ENCODE data around the gene NR3C2.
A peak's percentile ranks its signal among the peaks of the same experiment; 100 is the strongest.

NR3C2 gene

DNA sequence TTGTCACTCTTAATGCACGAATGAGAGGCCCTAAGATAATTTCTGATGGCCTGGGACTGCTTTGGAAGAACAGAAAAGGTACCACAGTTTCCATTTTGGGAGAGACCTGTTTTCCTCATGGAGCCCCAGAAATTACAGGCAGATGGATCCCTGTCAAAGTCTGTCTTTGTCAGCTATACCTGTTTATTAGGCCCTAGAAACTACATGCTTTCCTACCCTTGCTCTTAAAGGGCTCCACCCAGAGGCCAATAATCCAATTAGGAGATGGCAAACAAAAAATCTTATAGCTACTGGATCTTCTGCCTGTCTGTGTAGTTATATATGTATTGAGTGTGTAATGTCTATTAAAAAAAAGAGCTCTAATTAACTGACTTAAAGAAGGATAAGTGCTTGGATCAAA, 141.3 kb downstream of the NR3C2 start:
- DNase-seq = no peak

DNA sequence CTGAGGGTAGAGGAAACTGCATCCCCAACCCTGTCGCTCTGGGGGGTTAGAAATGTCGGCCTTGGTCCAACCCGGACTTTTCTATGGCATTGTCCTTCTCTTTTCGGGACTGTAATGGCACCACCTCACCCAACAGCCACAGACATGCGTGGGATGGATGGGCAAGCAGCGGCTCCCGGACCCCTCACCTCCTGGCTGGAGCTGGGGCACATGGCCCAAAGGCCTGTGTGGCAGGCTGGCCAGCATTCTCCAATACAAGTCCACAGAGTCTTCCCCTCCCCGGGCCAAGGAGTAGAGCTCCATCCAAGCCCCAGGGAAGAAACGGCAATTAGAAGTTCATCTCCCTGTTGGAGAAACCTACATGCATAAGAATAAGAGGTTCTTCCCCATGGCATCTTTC, 142.9 kb downstream of the NR3C2 start:
- DNase-seq = no peak

DNA sequence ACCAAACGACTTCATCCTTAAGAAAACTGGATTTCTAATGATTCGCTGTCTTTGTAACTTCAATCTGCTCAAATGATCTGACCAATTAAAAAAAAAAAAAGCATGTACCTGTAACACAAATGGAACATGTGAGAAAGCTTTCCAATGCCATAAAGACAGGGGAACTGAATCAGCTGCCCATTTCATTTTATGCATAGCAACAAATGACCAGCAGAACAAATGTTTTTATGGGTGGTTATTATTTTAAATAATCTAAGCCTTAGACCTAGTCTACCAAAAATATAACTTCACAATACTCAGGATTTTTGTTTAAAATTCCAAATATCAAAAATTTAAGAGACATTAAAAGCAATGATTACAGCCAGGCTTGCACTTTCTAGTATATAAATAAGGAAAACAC, 145.7 kb downstream of the NR3C2 start:
- no peak for DNase-seq

DNA sequence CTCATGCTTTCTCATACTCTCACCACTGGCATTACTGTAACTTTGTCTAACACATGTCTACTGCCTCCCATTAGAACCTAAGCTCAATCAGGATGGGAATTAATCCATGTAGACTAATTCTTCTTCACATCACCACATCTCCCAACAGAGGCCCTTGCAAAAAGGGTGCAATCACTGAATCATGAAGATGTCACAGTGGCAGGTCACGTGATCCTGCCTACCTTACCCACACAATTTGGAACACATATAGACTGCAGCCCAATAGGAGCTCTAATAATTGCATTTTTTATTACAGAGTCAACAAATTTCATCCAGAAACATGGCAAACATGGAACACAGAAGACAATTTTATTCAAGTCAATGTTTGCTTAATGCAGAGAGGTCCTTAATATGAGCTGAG, 146.6 kb downstream of the NR3C2 start:
- DNase-seq = no peak

DNA sequence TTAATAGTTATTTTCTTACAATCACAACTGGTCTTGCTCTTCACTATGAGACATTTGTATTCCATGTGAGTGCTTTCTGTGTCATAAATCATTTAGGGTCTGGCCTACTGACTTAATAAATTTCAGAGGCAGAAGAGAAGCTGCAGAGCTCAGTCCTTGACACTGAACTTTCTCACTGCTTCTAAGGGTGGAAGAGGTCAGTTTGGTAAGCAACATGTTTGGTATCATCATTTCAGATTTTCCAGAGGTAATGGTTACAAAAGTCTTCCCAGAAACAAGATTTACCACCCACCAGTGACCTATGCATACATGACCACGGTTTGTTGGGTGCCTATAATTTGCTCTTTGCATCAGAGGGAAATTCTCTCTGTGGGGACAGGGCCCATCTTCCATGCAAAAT, 148.6 kb downstream of the NR3C2 start:
- no peak for DNase-seq

DNA sequence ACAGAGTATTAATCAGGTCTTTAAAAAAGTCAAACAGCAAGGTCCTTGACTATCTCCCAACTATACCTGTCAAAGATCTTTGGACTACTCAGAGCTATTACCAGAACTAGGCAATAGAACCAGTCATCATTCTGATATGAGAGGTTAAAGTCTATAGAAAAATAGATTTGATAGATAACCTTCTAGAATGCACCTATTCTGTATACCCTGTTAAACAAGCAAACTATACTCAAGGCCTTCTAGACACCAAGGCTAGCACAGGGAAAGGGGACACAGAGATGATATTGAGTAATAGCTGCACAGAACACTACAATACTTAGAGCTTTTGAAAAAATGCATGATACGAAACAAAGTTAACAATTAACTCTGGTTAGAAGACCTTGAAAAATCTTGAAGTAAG, 149.5 kb downstream of the NR3C2 start:
- DNase-seq = no peak

DNA sequence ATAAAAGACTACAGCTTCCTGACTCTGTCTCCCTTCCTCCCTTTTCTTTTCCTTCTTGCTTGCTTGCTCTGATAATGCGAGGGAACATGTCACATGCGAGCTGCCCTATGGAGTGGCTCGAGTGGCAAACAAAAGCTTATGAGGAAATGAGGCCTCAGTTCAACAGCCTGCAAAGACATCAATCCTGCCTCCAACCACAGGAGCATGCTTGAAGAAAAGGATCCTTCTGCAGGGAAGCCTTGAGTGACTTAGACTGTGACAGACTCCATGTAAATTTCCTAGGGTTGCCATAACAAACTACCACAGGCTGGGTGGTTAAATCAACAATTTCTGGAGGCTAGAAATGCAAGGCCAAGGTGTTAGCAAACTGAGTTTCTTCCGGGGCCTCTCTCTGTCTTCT, 152.5 kb downstream of the NR3C2 start:
- DNase-seq = no peak

DNA sequence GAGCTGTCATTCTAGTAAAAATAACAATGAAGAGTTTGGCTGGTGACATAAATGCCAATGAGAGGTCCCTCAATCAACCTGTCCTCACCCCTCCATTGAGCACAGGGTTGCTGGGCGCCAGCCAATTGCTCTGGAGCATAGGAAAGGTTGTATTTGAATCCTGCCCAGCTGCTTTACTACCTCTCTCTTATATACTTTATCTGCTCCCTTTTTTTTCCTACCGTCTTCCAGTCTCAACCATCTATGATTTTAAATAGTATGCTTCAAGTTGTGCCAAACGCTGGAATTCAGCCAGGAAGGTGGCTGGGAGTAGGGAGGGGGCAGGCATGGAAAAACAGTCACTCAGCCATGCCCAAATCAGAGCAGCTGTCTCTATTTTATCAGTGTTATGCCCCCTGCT, 153.8 kb downstream of the NR3C2 start:
- DNase-seq = peak; percentile 41

DNA sequence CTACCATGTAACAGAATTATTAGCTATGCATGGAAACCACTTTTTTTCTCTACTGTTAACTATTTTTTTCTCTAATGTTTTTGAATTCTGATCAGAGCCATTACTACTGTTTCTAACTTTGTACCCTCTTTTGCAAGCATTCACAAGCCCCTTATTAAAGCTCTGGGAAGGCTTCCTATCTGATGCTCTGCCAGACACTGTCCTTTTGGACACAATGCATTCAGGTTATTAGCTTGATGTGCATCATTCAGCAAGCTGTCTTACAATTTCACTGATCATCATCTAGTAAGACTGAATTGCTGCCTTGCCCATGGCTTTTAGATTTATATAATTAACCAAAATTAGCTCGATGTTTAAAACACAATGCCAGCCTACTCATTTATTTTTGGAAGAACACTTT, 155.1 kb downstream of the NR3C2 start:
- no peak for DNase-seq

DNA sequence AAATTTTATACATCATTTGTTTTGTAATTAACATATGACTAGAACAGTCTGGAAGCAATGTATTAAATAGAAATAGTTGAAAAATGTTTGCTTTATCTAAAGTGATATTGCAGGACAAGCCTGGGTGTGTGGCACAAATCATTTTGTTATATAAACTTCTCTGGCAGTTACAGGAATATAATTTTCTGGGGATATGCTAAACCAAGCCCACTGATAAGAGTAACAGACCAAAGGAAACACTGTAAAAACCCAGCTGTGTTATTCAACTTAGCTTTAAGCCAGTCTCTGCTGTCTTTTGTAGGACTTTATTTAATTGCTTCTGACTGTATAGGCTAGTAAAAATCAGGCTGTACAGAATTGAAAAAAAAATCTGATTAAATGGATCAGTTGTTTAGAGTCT, 156.2 kb downstream of the NR3C2 start:
- peak; percentile 46 for DNase-seq

DNA sequence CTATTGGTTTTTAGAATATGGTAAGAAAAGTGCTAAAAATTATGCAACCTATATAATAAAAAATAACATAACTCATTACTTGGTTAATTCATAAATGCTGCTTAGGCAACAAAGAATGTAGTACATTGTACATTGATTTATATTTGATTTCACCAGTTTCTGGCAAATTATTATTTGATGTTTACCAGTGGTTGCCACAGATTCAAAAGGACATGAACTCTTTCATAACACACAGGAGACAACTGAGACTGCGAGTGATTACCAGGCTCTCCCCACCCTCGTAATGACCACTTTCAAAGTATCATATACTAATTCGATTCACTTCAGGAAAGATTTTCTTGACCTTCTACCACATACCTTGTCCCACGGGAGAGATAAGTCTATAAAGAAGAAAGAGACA, 158.5 kb downstream of the NR3C2 start:
- no peak for DNase-seq

DNA sequence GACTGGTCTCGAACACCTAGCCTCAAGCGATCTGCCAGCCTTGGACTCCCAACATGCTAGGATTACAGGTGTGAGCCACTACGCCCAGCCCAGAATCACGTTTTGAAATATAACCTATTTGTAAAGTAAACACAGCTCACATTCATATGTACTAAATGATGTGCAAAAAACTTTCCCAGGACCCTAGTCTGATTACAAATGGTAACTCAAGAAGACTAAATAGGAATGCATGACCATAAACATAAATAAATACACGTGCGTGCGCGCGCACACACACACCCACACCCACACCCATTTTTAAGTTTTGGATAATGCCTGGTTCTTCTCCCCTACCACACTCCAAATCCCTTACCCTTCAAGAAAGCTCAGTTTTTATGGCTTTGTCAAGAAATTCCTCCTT, 163.9 kb downstream of the NR3C2 start:
- no peak for DNase-seq

DNA sequence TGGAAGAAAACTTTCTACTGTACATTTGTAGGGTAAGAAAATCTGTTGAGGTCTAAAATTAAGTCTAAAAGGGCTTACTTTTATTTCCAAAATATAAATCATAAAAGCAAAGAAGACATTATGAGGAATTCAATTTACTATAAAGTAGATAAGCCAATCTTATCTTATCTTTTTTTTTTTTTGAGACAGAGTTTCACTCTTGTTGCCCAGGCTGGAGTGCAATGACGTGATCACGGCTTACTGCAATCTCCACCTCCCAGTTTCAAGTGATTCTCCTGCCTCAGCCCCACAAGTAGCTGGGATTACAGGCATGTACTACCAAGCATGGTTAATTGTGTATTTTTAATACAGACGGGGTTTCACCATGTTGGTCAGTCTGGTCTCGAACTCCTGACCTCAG, 166.9 kb downstream of the NR3C2 start:
- DNase-seq = no peak

DNA sequence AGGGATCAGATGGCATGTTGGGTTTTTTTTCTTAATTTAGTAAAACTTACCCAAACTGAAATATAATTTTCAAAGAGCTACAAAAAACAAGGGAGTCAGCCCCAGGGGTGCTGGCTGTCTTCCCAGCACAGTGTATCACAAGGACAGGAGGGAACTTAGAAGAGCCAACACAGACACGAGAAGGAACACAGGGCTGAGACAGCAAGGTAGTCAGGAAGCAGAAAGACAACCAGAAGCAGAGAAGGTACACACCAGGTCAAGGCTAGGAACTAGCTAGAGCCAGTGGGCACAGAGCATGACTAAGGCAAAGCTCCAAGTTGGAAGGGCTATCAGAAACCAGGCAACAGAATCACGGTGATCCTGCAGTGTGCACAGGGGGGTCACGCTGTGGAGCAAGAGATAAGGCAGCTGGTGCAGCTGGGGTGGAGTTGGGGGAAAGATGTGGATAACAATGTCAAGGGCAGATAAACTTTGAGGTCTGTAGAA, 168.7 kb downstream of the NR3C2 start:
- DNase-seq = no peak

DNA sequence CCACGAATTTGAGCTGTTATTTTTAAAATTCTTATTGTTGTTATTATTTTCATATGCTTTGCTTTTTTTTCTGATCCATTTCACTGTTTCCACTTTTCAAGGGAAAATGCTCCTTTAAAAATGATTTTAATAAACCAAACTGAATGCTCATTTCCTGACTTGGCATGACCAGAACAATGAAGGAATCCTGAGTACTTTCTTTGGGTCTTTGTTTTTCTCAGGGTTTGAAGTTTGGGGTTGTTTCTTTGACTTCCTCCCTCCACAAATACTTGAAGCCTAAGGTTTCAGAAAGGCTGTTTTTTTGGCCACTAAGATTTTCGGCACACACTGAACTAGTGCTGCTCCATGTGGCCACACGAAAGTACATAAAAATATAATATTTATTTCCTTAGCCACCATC, 171.0 kb downstream of the NR3C2 start:
- no peak for DNase-seq

DNA sequence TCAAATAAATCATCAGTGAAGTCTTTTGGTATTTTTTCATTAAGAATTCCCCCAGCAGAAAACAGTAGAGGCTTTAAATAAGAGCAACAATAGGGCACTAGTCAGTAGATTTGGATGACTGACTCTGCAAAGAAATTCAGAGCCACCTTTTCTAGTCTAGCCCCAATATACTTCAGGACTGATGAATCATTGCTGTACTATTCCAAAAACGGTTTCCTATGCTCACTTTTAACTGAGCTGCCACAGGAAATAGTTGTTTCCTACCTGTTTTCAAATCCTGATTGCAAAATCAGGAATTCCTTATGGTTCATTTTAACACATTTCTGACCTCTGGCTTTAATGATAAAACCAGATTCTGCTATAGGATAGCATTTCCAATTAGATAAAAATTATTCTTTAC, 171.6 kb downstream of the NR3C2 start:
- no peak for DNase-seq

DNA sequence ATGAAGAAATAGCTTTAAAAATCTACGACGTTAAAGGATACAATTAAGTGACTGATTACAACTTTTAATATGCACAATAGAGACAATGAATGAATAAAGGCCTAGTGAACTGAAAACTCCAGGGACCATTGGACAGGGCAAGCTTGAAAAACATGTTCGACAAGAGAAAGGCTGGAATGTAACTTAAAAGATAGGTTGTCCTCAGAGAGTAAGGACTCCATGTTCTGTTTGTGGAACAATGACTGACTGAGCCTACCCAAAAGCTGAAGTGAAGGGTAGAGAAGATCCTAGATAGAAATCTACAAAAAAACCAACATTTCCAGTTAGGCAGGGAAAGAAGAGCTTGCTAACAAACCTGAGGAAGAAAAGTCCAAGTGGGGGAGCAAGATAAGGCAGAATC, 173.4 kb downstream of the NR3C2 start:
- no peak for DNase-seq

DNA sequence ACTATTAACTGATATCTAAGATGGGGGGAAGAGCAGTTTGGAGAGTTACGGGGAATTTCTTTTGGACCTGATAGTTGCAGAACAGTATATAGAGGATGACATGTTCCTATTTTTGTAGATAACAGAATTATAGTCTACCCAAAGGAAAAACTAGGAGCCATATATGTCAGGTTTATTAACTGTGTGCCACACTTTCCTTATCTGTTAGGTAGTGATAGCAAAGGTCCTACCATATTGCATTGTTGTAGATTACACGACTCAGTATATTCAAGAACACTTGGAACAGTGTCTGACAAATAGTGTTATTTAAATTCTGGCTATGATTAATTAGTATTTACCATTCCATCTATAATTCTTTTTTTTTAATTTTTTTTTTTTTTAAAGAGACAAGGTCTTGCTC, 175.3 kb downstream of the NR3C2 start:
- DNase-seq = no peak

DNA sequence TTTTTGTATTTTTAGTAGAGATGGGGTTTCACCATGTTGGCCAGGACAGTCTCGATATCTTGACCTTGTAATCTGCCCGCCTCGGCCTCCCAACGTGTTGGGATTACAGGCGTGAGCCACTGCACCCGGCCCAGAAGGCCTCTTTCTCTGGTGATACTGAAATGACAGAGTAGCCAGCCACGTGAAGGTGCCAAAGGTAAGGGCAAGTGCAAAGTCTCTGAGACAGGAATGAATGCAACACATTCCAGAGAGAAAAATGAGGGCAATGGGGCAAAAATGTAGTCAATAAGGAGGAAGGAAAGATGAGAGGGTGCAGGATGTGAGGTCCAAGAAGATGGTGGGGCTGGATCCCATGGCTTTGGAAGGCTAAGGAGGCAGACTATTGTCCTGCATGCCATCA, 176.0 kb downstream of the NR3C2 start:
- DNase-seq = no peak

DNA sequence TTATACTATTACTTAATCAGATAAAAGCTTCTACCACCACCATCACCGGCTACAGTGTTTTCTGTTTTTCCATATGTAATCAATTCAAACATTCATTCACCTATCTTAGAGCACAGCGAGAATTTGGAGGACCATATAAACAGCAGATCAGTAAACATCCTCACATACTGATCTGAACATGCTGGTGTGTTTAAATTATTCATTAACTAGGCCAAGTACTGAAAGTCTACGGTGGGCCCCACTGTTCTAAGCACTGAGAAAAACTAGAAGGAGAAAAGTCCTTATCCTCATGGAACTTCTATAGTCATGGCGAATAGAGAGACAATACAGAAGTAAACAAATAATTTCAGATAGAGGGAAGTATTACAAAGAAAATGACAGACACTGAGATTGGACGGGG, 176.6 kb downstream of the NR3C2 start:
- no peak for DNase-seq

DNA sequence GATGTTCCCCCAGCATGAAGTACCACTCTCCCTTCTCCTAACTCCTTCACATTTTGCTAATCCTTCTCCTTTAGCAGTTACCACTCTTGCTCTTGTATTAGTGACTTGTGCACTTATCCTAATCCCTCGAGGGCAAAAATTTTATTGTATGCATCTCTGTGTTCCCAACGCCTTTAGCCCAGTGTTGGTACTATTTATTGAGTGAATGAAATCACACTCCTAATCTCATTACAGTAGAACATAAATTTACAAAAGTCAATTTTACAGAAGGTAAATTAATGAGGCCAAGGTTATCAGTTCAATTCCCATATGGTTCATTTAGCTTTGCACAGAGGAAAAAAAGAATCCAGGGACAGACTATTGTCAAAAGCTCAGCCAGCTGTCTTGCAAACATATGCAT, 178.4 kb downstream of the NR3C2 start:
- no peak for DNase-seq

DNA sequence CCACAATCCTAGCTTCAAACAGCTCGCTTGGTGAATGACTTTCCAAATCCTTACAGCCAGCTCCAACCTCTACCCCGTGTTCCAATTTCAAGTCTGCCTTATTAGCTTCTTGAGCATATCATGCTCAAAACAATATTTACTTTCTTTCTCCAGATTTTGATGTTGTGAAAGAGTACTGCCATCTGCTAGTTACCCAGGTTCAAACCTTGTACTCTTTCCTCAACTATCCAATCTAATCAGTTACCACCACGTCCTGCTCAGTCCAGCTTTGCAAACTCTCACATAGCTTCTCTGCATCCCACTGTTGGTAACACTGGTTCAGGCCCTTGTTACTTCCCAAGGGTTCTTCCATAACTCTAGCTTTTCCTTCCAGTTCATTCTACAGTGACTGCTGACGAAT, 179.1 kb downstream of the NR3C2 start:
- DNase-seq = no peak

DNA sequence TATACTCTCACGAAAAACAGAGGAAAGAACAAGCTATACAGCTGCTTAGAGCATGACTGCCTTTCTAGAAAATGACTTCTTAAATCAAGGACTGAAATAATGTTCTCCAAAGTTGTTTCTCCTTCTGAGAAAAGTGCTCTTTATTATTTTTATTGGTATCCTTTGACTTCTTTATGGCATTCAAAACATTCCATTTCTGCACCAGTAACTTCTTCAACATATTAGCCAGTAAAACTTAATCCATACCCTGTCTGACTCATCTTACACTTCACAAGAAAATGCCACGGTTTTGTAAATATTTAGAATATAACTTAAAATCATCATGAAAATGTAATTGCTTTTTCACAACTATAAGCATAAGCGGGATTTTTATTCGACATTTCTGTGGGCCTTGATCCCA, 180.4 kb downstream of the NR3C2 start:
- no peak for DNase-seq

DNA sequence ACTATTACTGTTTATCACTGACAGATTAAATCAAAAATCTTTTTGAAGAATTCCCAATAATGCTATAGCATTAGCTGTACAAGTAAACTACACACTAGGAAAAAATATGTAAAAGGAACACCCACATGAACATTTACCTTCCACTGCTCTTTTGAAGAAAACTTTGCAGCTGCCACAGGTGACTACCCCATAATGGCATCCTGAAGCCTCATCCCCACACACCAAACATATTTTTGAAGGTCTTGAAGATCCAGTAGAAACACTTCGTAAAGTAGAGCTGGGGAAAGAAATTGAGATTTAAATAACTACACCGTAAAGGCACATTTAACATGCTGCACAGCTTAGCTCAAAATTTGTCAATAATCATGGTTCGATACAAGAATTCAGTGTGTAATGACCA, 182.4 kb downstream of the NR3C2 start:
- no peak for DNase-seq

DNA sequence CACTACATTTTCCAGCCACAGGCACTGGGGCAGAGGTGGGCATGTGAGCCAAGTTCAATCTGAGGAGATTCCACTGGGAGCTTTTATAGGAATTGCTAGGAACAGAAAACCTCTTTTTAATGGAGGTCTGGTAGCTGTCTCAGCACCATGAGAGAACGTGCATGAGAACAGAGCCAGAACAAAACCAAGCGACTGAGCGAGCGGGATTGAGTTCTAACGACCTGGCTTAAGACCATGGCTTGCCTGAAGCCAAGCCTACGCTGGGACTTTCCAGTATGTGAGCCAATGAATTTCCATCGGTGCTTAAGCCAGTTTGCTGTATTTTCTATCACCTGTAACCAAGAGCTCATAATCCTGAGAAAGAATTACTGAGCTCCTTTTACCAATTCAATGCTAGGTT, 183.7 kb downstream of the NR3C2 start:
- DNase-seq = no peak

DNA sequence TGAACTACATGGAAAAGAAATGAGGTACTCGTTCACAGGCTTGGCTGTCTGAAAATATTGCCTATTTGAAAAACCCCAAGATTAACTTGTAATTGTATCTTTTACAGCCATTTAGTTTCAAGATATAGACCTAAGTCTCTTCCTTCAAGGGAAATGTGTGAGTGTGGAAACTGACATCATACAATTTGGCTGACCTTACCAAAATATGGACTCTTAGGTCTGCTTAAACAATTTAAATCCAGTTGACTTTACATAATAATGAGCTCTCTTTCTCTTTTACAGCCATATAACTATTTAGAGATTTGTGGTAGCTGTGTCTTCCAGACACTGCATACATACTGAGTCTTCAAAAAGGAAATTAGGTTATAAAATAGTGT, 186.9 kb downstream of the NR3C2 start:
- DNase-seq = no peak

Measured in NCI-H526 treated with DMSO at 0.1 percent for 48 hours (cell line).